Body of pancreas (tissue), 4 donors: ENCODE results near the gene LDLRAD3. TPM values are rescaled to one million over a fixed set of nuclear protein-coding genes. Genes with fewer than 3 reads are reported as not detected.

ENCODE experiments used
- ATAC-seq: fragments of 150-250 bp; one replicate; pipeline ENCODE4 v1.9.1; 2016
- DNase-seq, 4 donors: peaks; one replicate each; pipeline ENCODE4 v3.0.0-alpha.2; 2019
- H3K27ac ChIP-seq, 4 donors: fragments of 200-600 bp; sonication (generic); 1 replicate in 3 of 4; 2 replicates in 1 of 4; pipeline versions ENCODE4 v1.5.1 to v1.6.1; 2016 to 2019; ENCODE audit warnings: mild to moderate bottlenecking in 1 of 4, mixed read lengths in 1 of 4, moderate library complexity in 1 of 4
- H3K27me3 ChIP-seq, 2 donors: fragments of 200-600 bp; sonication (generic); one replicate each; pipeline ENCODE4 v1.6.0; 2016; ENCODE audit warnings: mild to moderate bottlenecking in 1 of 2
- H3K36me3 ChIP-seq, 2 donors: fragments of 200-600 bp; sonication (generic); replicated peaks in 1 of 2; 2 replicates each; pipeline ENCODE4 v1.5.1; 2016; ENCODE audit warnings: low read depth in 2 of 2; ENCODE audit not compliant: insufficient read depth in 1 of 2
- H3K4me1 ChIP-seq: fragments of 200-600 bp; sonication (generic); one replicate; pipeline ENCODE4 v1.6.0; 2016
- H3K4me3 ChIP-seq, 2 donors: fragments of 200-600 bp; sonication (generic); 1 replicate in 1 of 2; 2 replicates in 1 of 2; pipeline ENCODE4 v1.5.1; 2016 to 2019
- H3K9me3 ChIP-seq, 3 donors: fragments of 200-600 bp; sonication (generic); 1 replicate in 2 of 3; 2 replicates in 1 of 3; pipeline ENCODE4 v1.5.1; 2016
- CTCF ChIP-seq, 7 experiments: fragments of 450-650 bp in 4 of 7; fragments of 200-600 bp in 3 of 7; sonication (generic) in 3 of 7; IDR thresholded peaks; one replicate each; pipeline ENCODE4 v1.5.1; 2016 to 2019; ENCODE audit warnings: antibody characterized with exemption in 7 of 7
- POLR2A ChIP-seq, 3 donors: fragments of 450-650 bp; IDR thresholded peaks; one replicate each; pipeline ENCODE4 v1.6.1; 2016; ENCODE audit warnings: antibody characterized with exemption in 3 of 3, mild to moderate bottlenecking in 2 of 3
- WGBS, 2 donors: methylation state at CpG; one replicate each; pipeline ENCODE4 v1.1.5; 2017; 5-methylcytosine and 5-hydroxymethylcytosine counted together
- intact Hi-C: fragments of 100-400 bp; cut with DNase I; formaldehyde crosslinking; loops from one replicate; pipeline ENCODE4 v1.15.1; 2023
- total RNA-seq, 2 donors: library from RNA; depleted of rRNA; stranded (reverse); fragments of >200 nt; gene quantifications; one replicate each; pipeline ENCODE4 v1.1.0, GENCODE V29; 2016

Gene LDLRAD3
- total RNA-seq, 2 donors from 2014 or later, result 5.7 to 7.9 TPM

GRCh38 chr11:35982061-35982460 is 38.2 kb downstream of the LDLRAD3 start:
- Histone ChIP-seq H3K4me1 (no peaks in the 10 kb centered on the region), H3K27ac (no peak overlapping the region), H3K9me3 (no peaks in the 10 kb centered on the region), H3K27me3 (no peaks in the 10 kb centered on the region), H3K4me3 (no peak overlapping the region), H3K36me3 (no peaks in the 10 kb centered on the region)
- TF ChIP-seq CTCF (IDR thresholded peaks at IDR 0.05), result no peak
- TF ChIP-seq POLR2A (IDR thresholded peaks at IDR 0.05), result no peak
- intact Hi-C loops, result no loop called here
- WGBS, 2 donors, result 85 to 90% methylated on average over 8 of the region's 8 CpGs
- DNase-seq (no peak), ATAC-seq (no peak)

DNA sequence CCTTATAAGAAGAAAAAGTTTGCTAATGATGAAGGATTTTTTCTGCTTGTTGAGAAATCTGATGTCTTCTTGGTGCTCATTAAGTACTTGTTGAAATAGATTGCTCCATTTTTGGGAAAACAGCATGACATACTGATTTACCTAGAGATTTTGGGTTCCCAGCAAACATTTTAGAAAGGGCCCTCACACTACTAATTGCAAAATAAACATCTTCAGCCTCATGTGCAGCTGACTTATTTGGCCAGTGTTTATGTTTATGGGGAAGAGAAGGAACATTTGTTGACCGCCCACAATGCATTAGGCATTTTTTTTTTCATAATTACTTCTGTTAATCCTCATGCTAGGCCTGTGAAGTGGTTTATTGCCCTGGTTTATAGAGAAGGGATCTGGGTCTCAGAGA is 40.1 kb downstream of the LDLRAD3 start:
- H3K4me1 ChIP-seq, result no peaks in the 10 kb centered on the region
- no peaks in the 10 kb centered on the region for H3K9me3 ChIP-seq
- 95 to 100% methylated on average over 1 of the region's 1 CpG for WGBS, 2 donors
- no peaks in the 10 kb centered on the region for H3K27me3 ChIP-seq
- ATAC-seq, result no peak
- no peak for DNase-seq
- H3K36me3 ChIP-seq, result no peaks in the 10 kb centered on the region
- H3K4me3 ChIP-seq, result no peak overlapping the region
- TF ChIP-seq POLR2A (IDR thresholded peaks at IDR 0.05), result no peak
- TF ChIP-seq CTCF (IDR thresholded peaks at IDR 0.05), result no peak
- intact Hi-C loops, result no loop called here
- no peak overlapping the region for H3K27ac ChIP-seq

DNA sequence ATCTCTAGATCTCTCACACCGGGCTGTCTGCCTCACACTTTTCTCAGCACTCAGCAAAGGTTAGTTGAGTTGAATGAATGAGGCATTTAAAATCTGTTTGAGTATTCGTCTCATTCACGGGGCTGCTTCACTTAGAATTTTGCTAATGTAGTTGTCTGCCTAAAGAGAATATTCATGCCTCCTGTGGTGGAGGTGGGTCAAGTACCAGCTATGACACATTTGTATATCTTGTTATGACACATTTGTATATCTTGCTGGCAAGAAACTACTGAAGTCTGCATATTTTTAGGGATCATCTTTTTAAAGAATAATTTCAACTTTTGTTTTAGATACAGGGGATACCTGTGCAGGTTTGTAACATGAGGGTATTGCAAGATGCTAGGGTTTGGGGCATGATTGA is 43.1 kb downstream of the LDLRAD3 start:
- no peaks in the 10 kb centered on the region for H3K36me3 ChIP-seq
- H3K4me3 ChIP-seq, result no peak overlapping the region
- no peak for DNase-seq
- no peaks in the 10 kb centered on the region for H3K4me1 ChIP-seq
- TF ChIP-seq CTCF (IDR thresholded peaks at IDR 0.05), result no peak
- no peak for TF ChIP-seq POLR2A (IDR thresholded peaks at IDR 0.05)
- H3K9me3 ChIP-seq, result no peaks in the 10 kb centered on the region
- intact Hi-C loops, result no loop called here
- ATAC-seq, result no peak
- H3K27ac ChIP-seq, result no peak overlapping the region
- WGBS, 2 donors, result 76 to 82% methylated on average over 3 of the region's 3 CpGs
- no peaks in the 10 kb centered on the region for H3K27me3 ChIP-seq

- H3K4me3 ChIP-seq, result no peak overlapping the region
- H3K27ac ChIP-seq, result no peak overlapping the region
- H3K9me3 ChIP-seq, result no peaks in the 10 kb centered on the region
- no peaks in the 10 kb centered on the region for H3K27me3 ChIP-seq
- ATAC-seq (no peak), DNase-seq (no peak)
- no peak for TF ChIP-seq CTCF (IDR thresholded peaks at IDR 0.05)
- no peak for TF ChIP-seq POLR2A (IDR thresholded peaks at IDR 0.05)
- no peaks in the 10 kb centered on the region for H3K4me1 ChIP-seq
- H3K36me3 ChIP-seq, result no peaks in the 10 kb centered on the region
- 94 to 97% methylated on average over 2 of the region's 2 CpGs for WGBS, 2 donors
- intact Hi-C loops, result no loop called here
Measured at GRCh38 chr11:35990170-35990569, 46.3 kb downstream of the LDLRAD3 start.

GRCh38 chr11:35990816-35991215 is 47.0 kb downstream of the LDLRAD3 start:
- intact Hi-C loops, result no loop called here
- Histone ChIP-seq H3K27me3 (no peaks in the 10 kb centered on the region), H3K4me1 (no peaks in the 10 kb centered on the region), H3K9me3 (no peaks in the 10 kb centered on the region), H3K36me3 (no peaks in the 10 kb centered on the region), H3K27ac (no peak overlapping the region), H3K4me3 (no peak overlapping the region)
- ATAC-seq (no peak), DNase-seq (no peak)
- 84 to 96% methylated on average over 3 of the region's 3 CpGs for WGBS, 2 donors
- TF ChIP-seq CTCF (IDR thresholded peaks at IDR 0.05), result no peak
